Measurements from ENCODE around the gene NPC1L1.

- TF ChIP-seq CTCF (conservative IDR thresholded peaks at IDR 0.05; ENCODE audit: low read depth, low read length) (peak; percentile 87), EZH2phosphoT487 (IDR thresholded peaks at IDR 0.05; ENCODE audit: borderline replicate concordance, low read length) (no peak), EZH2 (IDR thresholded peaks at IDR 0.05; ENCODE audit: low read length, unreplicated experiment) (no peak)
Observed at GRCh38 chr7:44587843-44588711, 46.9 kb upstream of the NPC1L1 start.
